Body of pancreas (tissue), 4 donors: Measurements from ENCODE around the gene CFL1. TPM values are rescaled to one million over a fixed set of nuclear protein-coding genes. Genes with fewer than 3 reads are reported as not detected.

Source experiments
- ATAC-seq: fragments of 150-250 bp; one replicate; pipeline ENCODE4 v1.9.1; 2016
- DNase-seq, 4 donors: peaks; one replicate each; pipeline ENCODE4 v3.0.0-alpha.2; 2019
- H3K27ac ChIP-seq, 4 donors: fragments of 200-600 bp; sonication (generic); 1 replicate in 3 of 4; 2 replicates in 1 of 4; pipeline versions ENCODE4 v1.5.1 to v1.6.1; 2016 to 2019; ENCODE audit warnings: mild to moderate bottlenecking in 1 of 4, mixed read lengths in 1 of 4, moderate library complexity in 1 of 4
- H3K27me3 ChIP-seq, 2 donors: fragments of 200-600 bp; sonication (generic); one replicate each; pipeline ENCODE4 v1.6.0; 2016; ENCODE audit warnings: mild to moderate bottlenecking in 1 of 2
- H3K36me3 ChIP-seq, 2 donors: fragments of 200-600 bp; sonication (generic); replicated peaks in 1 of 2; 2 replicates each; pipeline ENCODE4 v1.5.1; 2016; ENCODE audit warnings: low read depth in 2 of 2; ENCODE audit not compliant: insufficient read depth in 1 of 2
- H3K4me1 ChIP-seq: fragments of 200-600 bp; sonication (generic); one replicate; pipeline ENCODE4 v1.6.0; 2016
- H3K4me3 ChIP-seq, 2 donors: fragments of 200-600 bp; sonication (generic); 1 replicate in 1 of 2; 2 replicates in 1 of 2; pipeline ENCODE4 v1.5.1; 2016 to 2019
- H3K9me3 ChIP-seq, 3 donors: fragments of 200-600 bp; sonication (generic); 1 replicate in 2 of 3; 2 replicates in 1 of 3; pipeline ENCODE4 v1.5.1; 2016
- CTCF ChIP-seq, 7 experiments: fragments of 450-650 bp in 4 of 7; fragments of 200-600 bp in 3 of 7; sonication (generic) in 3 of 7; IDR thresholded peaks; one replicate each; pipeline ENCODE4 v1.5.1; 2016 to 2019; ENCODE audit warnings: antibody characterized with exemption in 7 of 7
- POLR2A ChIP-seq, 3 donors: fragments of 450-650 bp; IDR thresholded peaks; one replicate each; pipeline ENCODE4 v1.6.1; 2016; ENCODE audit warnings: antibody characterized with exemption in 3 of 3, mild to moderate bottlenecking in 2 of 3
- WGBS, 2 donors: methylation state at CpG; one replicate each; pipeline ENCODE4 v1.1.5; 2017; 5-methylcytosine and 5-hydroxymethylcytosine counted together
- intact Hi-C: fragments of 100-400 bp; cut with DNase I; formaldehyde crosslinking; loops from one replicate; pipeline ENCODE4 v1.15.1; 2023
- total RNA-seq, 2 donors: library from RNA; depleted of rRNA; stranded (reverse); fragments of >200 nt; gene quantifications; one replicate each; pipeline ENCODE4 v1.1.0, GENCODE V29; 2016

CFL1 gene
- total RNA-seq, 2 donors from 2014 or later: 190 to 412 TPM

DNA sequence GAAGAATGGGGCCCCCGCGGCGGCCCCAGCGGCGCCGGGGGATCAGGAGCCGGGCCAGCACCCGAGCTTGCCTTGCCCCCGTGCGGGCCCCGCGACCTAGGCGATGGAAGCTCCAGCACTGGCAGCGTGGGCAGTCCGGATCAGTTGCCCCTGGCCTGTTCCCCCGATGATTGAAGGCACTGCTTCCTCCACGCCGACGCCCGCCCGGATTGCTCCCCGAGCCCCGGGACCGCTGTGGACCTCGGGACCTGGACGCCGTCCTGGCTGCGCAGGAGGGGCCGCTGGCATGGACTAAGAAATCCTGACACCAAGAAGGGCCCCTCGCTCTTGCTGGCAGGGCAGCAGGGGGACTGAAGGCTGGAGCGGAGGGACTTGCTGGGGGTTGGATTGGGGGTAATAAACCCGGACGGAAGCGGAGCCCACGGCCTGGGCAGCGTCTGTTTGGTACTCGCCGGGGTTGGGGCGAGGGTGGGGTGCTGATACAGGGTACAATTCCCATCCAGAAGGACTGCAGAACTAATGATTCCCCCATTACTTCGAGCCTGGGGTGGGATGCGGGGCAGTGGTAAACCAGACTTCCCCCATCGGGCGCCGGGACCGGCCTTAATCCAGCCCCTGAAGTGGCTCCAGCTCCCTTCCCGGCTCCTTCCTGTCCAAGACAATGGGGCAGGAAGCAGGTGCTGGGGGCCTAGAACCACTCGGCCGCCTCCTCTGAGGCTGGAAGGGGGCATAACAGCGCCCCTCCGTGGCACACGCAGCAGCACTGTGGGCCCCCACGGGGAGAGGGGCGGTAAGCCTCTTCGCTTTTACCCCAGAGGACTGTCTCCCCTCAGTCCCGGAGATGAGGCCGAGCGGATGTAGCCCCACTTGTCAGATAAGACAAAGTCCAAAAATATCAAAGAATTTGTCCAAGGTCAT lies 33.5 kb upstream of the CFL1 start:
- WGBS, 2 donors: 18 to 45% methylated on average over 13 to 55 of the region's 57 CpGs
- Histone ChIP-seq H3K27ac (peak overlapping the region; percentile 0 to 91 (median 87)), H3K9me3 (no peaks in the 10 kb centered on the region), H3K36me3 (no peaks in the 10 kb centered on the region), H3K4me1 (peaks cover 46% of the 10 kb centered on the region), H3K4me3 (peak overlapping the region; percentile 3 to 58), H3K27me3 (no peaks in the 10 kb centered on the region)
- TF ChIP-seq CTCF (IDR thresholded peaks at IDR 0.05) (no peak), POLR2A (IDR thresholded peaks at IDR 0.05) (peak in 2 of 3 donors; percentile 16 to 23)
- no peak for DNase-seq
- intact Hi-C loops: no loop called here
- no peak for ATAC-seq

- intact Hi-C loops: no loop called here
Measured at GRCh38 chr11:65890324-65891218, 32.6 kb upstream of the CFL1 start, which contains the start of gene CCDC85B. Gene CCDC85B, plus strand, starts transcription at chr11:65890673. Its CDS starts 111 bp downstream, at chr11:65890784.

DNA sequence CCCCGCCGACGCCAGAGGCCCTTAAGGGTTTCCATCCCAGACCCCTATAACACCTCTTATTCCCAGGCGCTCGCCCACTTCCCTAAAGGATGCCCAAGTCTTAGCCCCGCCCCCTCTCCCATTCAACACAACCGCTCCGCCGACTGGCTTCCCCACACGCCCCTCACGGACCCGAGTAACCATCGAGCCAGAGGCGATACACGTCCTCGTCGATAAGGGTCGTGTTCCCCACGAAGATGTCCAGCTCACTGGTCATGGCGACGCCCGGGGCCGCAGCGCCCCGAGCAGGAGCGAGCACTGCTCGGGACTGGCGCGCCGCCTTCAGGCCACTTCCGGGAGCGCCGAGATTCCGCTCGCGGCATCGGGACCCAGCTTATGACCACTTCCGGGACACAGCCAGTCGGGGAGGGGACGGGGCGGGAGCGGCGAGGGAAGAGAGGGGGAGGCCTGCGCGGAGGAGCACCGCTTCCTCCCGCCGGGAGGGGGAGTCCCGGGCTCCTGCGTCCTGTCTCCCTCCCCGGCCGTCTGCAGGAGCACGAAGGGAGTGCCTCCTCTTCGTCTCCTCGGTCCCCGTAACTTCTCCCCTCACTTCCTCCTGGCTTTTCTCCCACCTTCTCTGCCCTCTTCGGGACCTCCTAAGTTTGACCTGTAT lies 30.3 kb upstream of the CFL1 start, which contains the start of gene FIBP:
FIBP (minus strand) TSS at position 309 of the 652 bp plus-strand sequence; CDS start at position 256, 53 bp downstream.
- peak; percentile 97 to 98 (median 98) for DNase-seq
- no peaks in the 10 kb centered on the region for H3K27me3 ChIP-seq
- H3K4me1 ChIP-seq: peaks cover 51% of the 10 kb centered on the region

More at GRCh38 chr11:65890324-65891218, 32.6 kb upstream of the CFL1 start, which contains the start of gene CCDC85B:
- Histone ChIP-seq H3K27me3 (no peaks in the 10 kb centered on the region), H3K36me3 (no peaks in the 10 kb centered on the region), H3K4me1 (peaks cover 46% of the 10 kb centered on the region), H3K4me3 (peak within 1 kb of the TSS; percentile 3 to 58), H3K27ac (peak within 1 kb of the TSS; percentile 66 to 91 (median 87)), H3K9me3 (no peaks in the 10 kb centered on the region)
- TF ChIP-seq POLR2A (IDR thresholded peaks at IDR 0.05) (peak; percentile 64 to 85 (median 74)), CTCF (IDR thresholded peaks at IDR 0.05) (peak in 3 of 7 experiments; percentile 16 to 36 (median 20))
- DNase-seq (peak; percentile 97 to 98 (median 98)), ATAC-seq (peak; percentile 80)
- 0 to 4% methylated on average over 16 to 70 of the region's 94 CpGs for WGBS, 2 donors

More for the DNA sequence above, 30.3 kb upstream of the CFL1 start, which contains the start of gene FIBP:
- Histone ChIP-seq H3K4me3 (peak within 1 kb of the TSS; percentile 51 to 58), H3K27ac (peak within 1 kb of the TSS; percentile 85 to 91 (median 88)), H3K9me3 (no peaks in the 10 kb centered on the region), H3K36me3 (peaks cover 0 to 7% of the 10 kb centered on the region in 2 donors)
- intact Hi-C loops: no loop called here
- 0% methylated on average over 28 to 52 of the region's 57 CpGs for WGBS, 2 donors
- TF ChIP-seq POLR2A (IDR thresholded peaks at IDR 0.05): peak; percentile 79 to 92 (median 91)
- TF ChIP-seq CTCF (IDR thresholded peaks at IDR 0.05): peak; percentile 80 to 96 (median 95)
- peak; percentile 86 for ATAC-seq
